ENCODE results near the gene FREM1.

The FREM1 gene

GRCh38 chr9:14715102-14715501 is 195.1 kb downstream of the FREM1 start:
- Histone ChIP-seq H3K36me3 (ENCODE audit: control insufficient read depth, low read depth, low read length) (no peaks in the 10 kb centered on the region), H3K9ac (ENCODE audit: low read length) (no peak overlapping the region), H3K4me1 (ENCODE audit: control insufficient read depth, low read depth, low read length) (no peaks in the 10 kb centered on the region), H3K27me3 (ENCODE audit: control insufficient read depth, insufficient read depth, low read length) (peaks cover 16% of the 10 kb centered on the region), H3K27ac (ENCODE audit: low read length) (no peak overlapping the region), H3K9me3 (ENCODE audit: control insufficient read depth, low read depth, low read length) (no peaks in the 10 kb centered on the region), H3K4me3 (ENCODE audit: low read length) (no peak overlapping the region)

- Histone ChIP-seq H3K27ac (ENCODE audit: low read length) (no peak overlapping the region), H3K9me3 (ENCODE audit: control insufficient read depth, low read depth, low read length) (no peaks in the 10 kb centered on the region), H3K4me1 (ENCODE audit: control insufficient read depth, low read depth, low read length) (no peaks in the 10 kb centered on the region), H3K27me3 (ENCODE audit: control insufficient read depth, insufficient read depth, low read length) (no peaks in the 10 kb centered on the region), H3K36me3 (ENCODE audit: control insufficient read depth, low read depth, low read length) (no peaks in the 10 kb centered on the region), H3K9ac (ENCODE audit: low read length) (no peak overlapping the region), H3K4me3 (ENCODE audit: low read length) (no peak overlapping the region)
Observed at GRCh38 chr9:14713187-14713767, 197.0 kb downstream of the FREM1 start.

GRCh38 chr9:14710804-14711203 is 199.4 kb downstream of the FREM1 start:
- no peaks in the 10 kb centered on the region for H3K36me3 ChIP-seq (ENCODE audit: control insufficient read depth, low read depth, low read length)
- H3K9me3 ChIP-seq (ENCODE audit: control insufficient read depth, low read depth, low read length) = no peaks in the 10 kb centered on the region
- no peaks in the 10 kb centered on the region for H3K27me3 ChIP-seq (ENCODE audit: control insufficient read depth, insufficient read depth, low read length)
- H3K9ac ChIP-seq (ENCODE audit: low read length) = no peak overlapping the region
- no peak overlapping the region for H3K27ac ChIP-seq (ENCODE audit: low read length)
- H3K4me3 ChIP-seq (ENCODE audit: low read length) = no peak overlapping the region
- no peaks in the 10 kb centered on the region for H3K4me1 ChIP-seq (ENCODE audit: control insufficient read depth, low read depth, low read length)

GRCh38 chr9:14706530-14707140 is 203.6 kb downstream of the FREM1 start:
- Histone ChIP-seq H3K4me3 (ENCODE audit: low read length) (no peak overlapping the region), H3K9ac (ENCODE audit: low read length) (no peak overlapping the region), H3K27me3 (ENCODE audit: control insufficient read depth, insufficient read depth, low read length) (no peaks in the 10 kb centered on the region), H3K9me3 (ENCODE audit: control insufficient read depth, low read depth, low read length) (no peaks in the 10 kb centered on the region), H3K36me3 (ENCODE audit: control insufficient read depth, low read depth, low read length) (no peaks in the 10 kb centered on the region), H3K27ac (ENCODE audit: low read length) (no peak overlapping the region), H3K4me1 (ENCODE audit: control insufficient read depth, low read depth, low read length) (no peaks in the 10 kb centered on the region)

- Histone ChIP-seq H3K4me3 (ENCODE audit: low read length) (no peak overlapping the region), H3K27me3 (ENCODE audit: control insufficient read depth, insufficient read depth, low read length) (no peaks in the 10 kb centered on the region), H3K9ac (ENCODE audit: low read length) (no peak overlapping the region), H3K36me3 (ENCODE audit: control insufficient read depth, low read depth, low read length) (no peaks in the 10 kb centered on the region), H3K27ac (ENCODE audit: low read length) (no peak overlapping the region), H3K4me1 (ENCODE audit: control insufficient read depth, low read depth, low read length) (no peaks in the 10 kb centered on the region), H3K9me3 (ENCODE audit: control insufficient read depth, low read depth, low read length) (no peaks in the 10 kb centered on the region)
Observed at GRCh38 chr9:14705079-14705478, 205.1 kb downstream of the FREM1 start.

- Histone ChIP-seq H3K4me1 (ENCODE audit: control insufficient read depth, low read depth, low read length) (no peaks in the 10 kb centered on the region), H3K27me3 (ENCODE audit: control insufficient read depth, insufficient read depth, low read length) (no peaks in the 10 kb centered on the region), H3K4me3 (ENCODE audit: low read length) (no peak overlapping the region), H3K9me3 (ENCODE audit: control insufficient read depth, low read depth, low read length) (no peaks in the 10 kb centered on the region), H3K27ac (ENCODE audit: low read length) (no peak overlapping the region), H3K36me3 (ENCODE audit: control insufficient read depth, low read depth, low read length) (no peaks in the 10 kb centered on the region), H3K9ac (ENCODE audit: low read length) (no peak overlapping the region)
Observed at GRCh38 chr9:14704281-14704680, 205.9 kb downstream of the FREM1 start.

- Histone ChIP-seq H3K9me3 (ENCODE audit: control insufficient read depth, low read depth, low read length) (no peaks in the 10 kb centered on the region), H3K9ac (ENCODE audit: low read length) (no peak overlapping the region), H3K27ac (ENCODE audit: low read length) (no peak overlapping the region), H3K27me3 (ENCODE audit: control insufficient read depth, insufficient read depth, low read length) (no peaks in the 10 kb centered on the region), H3K36me3 (ENCODE audit: control insufficient read depth, low read depth, low read length) (no peaks in the 10 kb centered on the region), H3K4me3 (ENCODE audit: low read length) (no peak overlapping the region), H3K4me1 (ENCODE audit: control insufficient read depth, low read depth, low read length) (no peaks in the 10 kb centered on the region)
Observed at GRCh38 chr9:14702200-14702720, 208.0 kb downstream of the FREM1 start.

- Histone ChIP-seq H3K27ac (ENCODE audit: low read length) (no peak within 1 kb of the TSS), H3K36me3 (ENCODE audit: control insufficient read depth, low read depth, low read length) (peaks cover 11% of the 10 kb centered on the region), H3K9ac (ENCODE audit: low read length) (peak within 1 kb of the TSS; percentile 56), H3K4me1 (ENCODE audit: control insufficient read depth, low read depth, low read length) (peaks cover 8% of the 10 kb centered on the region), H3K4me3 (ENCODE audit: low read length) (peak within 1 kb of the TSS; percentile 77), H3K27me3 (ENCODE audit: control insufficient read depth, insufficient read depth, low read length) (no peaks in the 10 kb centered on the region), H3K9me3 (ENCODE audit: control insufficient read depth, low read depth, low read length) (no peaks in the 10 kb centered on the region)
Observed at GRCh38 chr9:14693251-14693861, 216.9 kb downstream of the FREM1 start, which contains the start of gene ZDHHC21. Gene ZDHHC21, minus strand, starts transcription at chr9:14693432. Its CDS starts 19,092 bp downstream, at chr9:14674340.

GRCh38 chr9:14692470-14693250 is 217.6 kb downstream of the FREM1 start:
- Histone ChIP-seq H3K36me3 (ENCODE audit: control insufficient read depth, low read depth, low read length) (peaks cover 11% of the 10 kb centered on the region), H3K9me3 (ENCODE audit: control insufficient read depth, low read depth, low read length) (no peaks in the 10 kb centered on the region), H3K9ac (ENCODE audit: low read length) (peak overlapping the region; percentile 46), H3K4me1 (ENCODE audit: control insufficient read depth, low read depth, low read length) (peaks cover 8% of the 10 kb centered on the region), H3K27ac (ENCODE audit: low read length) (no peak overlapping the region), H3K4me3 (ENCODE audit: low read length) (peak overlapping the region; percentile 77), H3K27me3 (ENCODE audit: control insufficient read depth, insufficient read depth, low read length) (no peaks in the 10 kb centered on the region)

- Histone ChIP-seq H3K9ac (ENCODE audit: low read length) (no peak overlapping the region), H3K4me3 (ENCODE audit: low read length) (no peak overlapping the region), H3K27ac (ENCODE audit: low read length) (no peak overlapping the region), H3K36me3 (ENCODE audit: control insufficient read depth, low read depth, low read length) (peaks cover 18% of the 10 kb centered on the region), H3K9me3 (ENCODE audit: control insufficient read depth, low read depth, low read length) (no peaks in the 10 kb centered on the region), H3K4me1 (ENCODE audit: control insufficient read depth, low read depth, low read length) (peaks cover 8% of the 10 kb centered on the region), H3K27me3 (ENCODE audit: control insufficient read depth, insufficient read depth, low read length) (no peaks in the 10 kb centered on the region)
Observed at GRCh38 chr9:14690948-14691730, 219.1 kb downstream of the FREM1 start.

Measured in iPS-18a (cell line).